Neuronal stem cell (in vitro differentiated cells): Measurements from ENCODE around the gene ABCC1.

Experiments
- DNase-seq: peaks from one replicate; pipeline ENCODE4 v3.0.0-alpha.2; 2013; ENCODE audit warnings: low spot score
- H2AFZ ChIP-seq: one replicate; pipeline ENCODE4 v1.6.1; 2013; ENCODE audit warnings: mild to moderate bottlenecking, low read length, inconsistent platforms
- H2AK5ac ChIP-seq: 2 replicates; pipeline ENCODE4 v1.6.1; 2013; ENCODE audit warnings: low read depth, mild to moderate bottlenecking, inconsistent platforms, low read length, moderate library complexity, mixed read lengths
- H2BK120ac ChIP-seq: 2 replicates; pipeline ENCODE4 v1.6.1; 2013; ENCODE audit warnings: low read depth, mild to moderate bottlenecking, inconsistent platforms, low read length, moderate library complexity, mixed read lengths
- H2BK12ac ChIP-seq: one replicate; pipeline ENCODE4 v1.6.1; 2013; ENCODE audit warnings: low read length, inconsistent platforms
- H2BK15ac ChIP-seq: 2 replicates; pipeline ENCODE4 v1.6.1; 2013; ENCODE audit warnings: mild to moderate bottlenecking, low read length, inconsistent platforms, mixed read lengths
- H2BK5ac ChIP-seq: one replicate; pipeline ENCODE4 v1.6.1; 2013; ENCODE audit warnings: inconsistent platforms, mild to moderate bottlenecking, low read length, moderate library complexity
- H3K14ac ChIP-seq: one replicate; pipeline ENCODE4 v1.6.1; 2013; ENCODE audit warnings: low read length, inconsistent platforms
- H3K18ac ChIP-seq: 2 replicates; pipeline ENCODE4 v1.6.1; 2013; ENCODE audit warnings: low read length, inconsistent platforms
- H3K23ac ChIP-seq: 2 replicates; pipeline ENCODE4 v1.6.1; 2013; ENCODE audit warnings: low read depth, mild to moderate bottlenecking, mixed read lengths, low read length, inconsistent platforms; ENCODE audit not compliant: poor library complexity
- H3K27ac ChIP-seq: replicated peaks from 3 replicates; pipeline ENCODE4 v1.5.1; 2013; ENCODE audit warnings: low read length, inconsistent platforms
- H3K27me3 ChIP-seq, 3 experiments: 2 replicates each; pipeline ENCODE4 v1.6.1; 2013; ENCODE audit warnings: low read length in 3 of 3, mild to moderate bottlenecking in 2 of 3, inconsistent platforms in 1 of 3, low read depth in 1 of 3, mixed read lengths in 1 of 3, moderate library complexity in 1 of 3; ENCODE audit not compliant: control insufficient read depth in 3 of 3, insufficient read depth in 3 of 3
- H3K36me3 ChIP-seq, 2 donors: replicated peaks in 1 of 2; 2 replicates each; pipeline ENCODE4 v1.6.1; 2013; ENCODE audit warnings: low read length in 2 of 2; ENCODE audit not compliant: control insufficient read depth in 2 of 2, insufficient read depth in 2 of 2
- H3K4ac ChIP-seq: 2 replicates; pipeline ENCODE4 v1.6.1; 2013; ENCODE audit warnings: inconsistent platforms, mild to moderate bottlenecking, low read length, moderate library complexity
- H3K4me1 ChIP-seq, 2 donors: 1 replicate in 1 of 2; 2 replicates in 1 of 2; pipeline ENCODE4 v1.6.1; 2013; ENCODE audit warnings: low read length in 2 of 2, low read depth in 1 of 2; ENCODE audit not compliant: control insufficient read depth in 2 of 2, insufficient read depth in 1 of 2
- H3K4me2 ChIP-seq: one replicate; pipeline ENCODE4 v1.6.1; 2013; ENCODE audit warnings: mild to moderate bottlenecking, low read length, inconsistent platforms; ENCODE audit not compliant: insufficient read depth, poor library complexity, severe bottlenecking
- H3K4me3 ChIP-seq, 2 donors: 2 replicates each; pipeline ENCODE4 v1.5.1; 2013; ENCODE audit warnings: low read length in 2 of 2, mild to moderate bottlenecking in 2 of 2, inconsistent platforms in 1 of 2, moderate library complexity in 1 of 2
- H3K79me1 ChIP-seq: one replicate; pipeline ENCODE4 v1.6.1; 2013; ENCODE audit warnings: low read depth, mild to moderate bottlenecking, inconsistent platforms, low read length, moderate library complexity
- H3K9ac ChIP-seq: one replicate; pipeline ENCODE4 v1.6.1; 2013; ENCODE audit warnings: mild to moderate bottlenecking, low read depth, low read length, inconsistent platforms; ENCODE audit not compliant: poor library complexity
- H3K9me3 ChIP-seq, 2 donors: replicated peaks in 1 of 2; 2 replicates each; pipeline versions ENCODE3 to v1.6.1; 2013; ENCODE audit warnings: low read length in 2 of 2, mild to moderate bottlenecking in 2 of 2, inconsistent platforms in 1 of 2, low read depth in 1 of 2, mixed read lengths in 1 of 2, moderate library complexity in 1 of 2; ENCODE audit not compliant: control insufficient read depth in 2 of 2, insufficient read depth in 1 of 2
- H4K8ac ChIP-seq: one replicate; pipeline ENCODE4 v1.6.1; 2013; ENCODE audit warnings: low read depth, mild to moderate bottlenecking, inconsistent platforms, low read length, moderate library complexity
- H4K91ac ChIP-seq: one replicate; pipeline ENCODE4 v1.6.1; 2013; ENCODE audit warnings: low read length, low read depth, mild to moderate bottlenecking, inconsistent platforms; ENCODE audit not compliant: poor library complexity
- WGBS, 2 donors: extraction: QIAGEN DNeasy Blood & Tissue Kit; methylation state at CpG; one replicate each; pipeline ENCODE4 v1.1.7; 2013; ENCODE audit warnings: missing lambda C conversion rate in 2 of 2, mixed read lengths in 1 of 2; ENCODE audit not compliant: insufficient read length in 2 of 2, insufficient replicate concordance in 1 of 2; ENCODE audit errors: extremely low coverage in 2 of 2; 5-methylcytosine and 5-hydroxymethylcytosine counted together

Gene ABCC1

GRCh38 chr16:16158082-16158658 lies 208.8 kb downstream of the ABCC1 start:
- Histone ChIP-seq H2BK5ac (no peak overlapping the region), H4K91ac (no peak overlapping the region), H3K79me1 (no peaks in the 10 kb centered on the region), H2AK5ac (no peak overlapping the region), H2BK12ac (no peak overlapping the region), H3K4ac (no peak overlapping the region), H3K9me3 (peaks cover 26 to 27% of the 10 kb centered on the region in 2 donors), H3K23ac (no peak overlapping the region), H3K4me1 (no peaks in the 10 kb centered on the region), H3K4me3 (no peak overlapping the region), H3K36me3 (no peaks in the 10 kb centered on the region), H3K27me3 (no peaks in the 10 kb centered on the region), H2BK15ac (no peak overlapping the region), H2BK120ac (no peak overlapping the region), H2AFZ (no peak overlapping the region), H3K14ac (no peak overlapping the region), H3K4me2 (no peak overlapping the region), H3K18ac (no peak overlapping the region), H3K27ac (no peak overlapping the region), H3K9ac (no peak overlapping the region), H4K8ac (no peak overlapping the region)
- DNase-seq: no peak
- WGBS, 2 donors: no CpG with 5 or more reads among the region's 4 CpGs

DNA sequence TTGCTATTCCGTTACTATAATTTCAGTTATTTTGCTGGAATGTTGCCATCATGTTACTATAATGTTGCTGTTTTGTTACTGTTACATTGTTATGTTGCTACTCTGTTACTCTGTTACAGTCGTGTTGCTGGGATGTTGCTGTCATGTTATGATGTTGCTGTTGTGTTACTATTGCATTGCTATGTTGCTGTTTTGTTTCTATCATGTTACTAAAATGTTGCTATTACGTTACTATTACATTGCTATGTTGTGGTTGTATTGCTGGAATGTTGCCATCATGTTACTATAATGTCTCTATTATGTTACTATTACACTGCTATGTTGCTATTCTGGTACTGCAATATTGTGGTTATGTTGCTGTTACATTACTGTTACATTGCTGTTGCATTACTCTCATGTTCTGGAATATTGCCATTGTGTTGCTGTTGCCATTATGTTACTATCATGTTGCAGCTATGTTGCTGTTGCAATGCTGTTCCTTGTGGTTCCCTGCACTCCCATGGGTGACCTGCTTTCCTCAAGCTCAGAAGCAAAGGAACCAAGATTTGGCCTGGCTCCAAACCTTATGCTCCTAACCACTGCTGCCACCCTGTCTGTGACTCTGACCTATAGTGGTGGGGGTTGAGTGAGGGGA lies 209.4 kb downstream of the ABCC1 start:
- Histone ChIP-seq H3K4me2 (no peak overlapping the region), H2AK5ac (no peak overlapping the region), H3K27ac (no peak overlapping the region), H2BK5ac (no peak overlapping the region), H3K18ac (no peak overlapping the region), H3K9ac (no peak overlapping the region), H3K4me1 (no peaks in the 10 kb centered on the region), H2BK15ac (no peak overlapping the region), H2BK12ac (no peak overlapping the region), H3K27me3 (no peaks in the 10 kb centered on the region), H4K91ac (no peak overlapping the region), H3K14ac (no peak overlapping the region), H2BK120ac (no peak overlapping the region), H3K36me3 (no peaks in the 10 kb centered on the region), H3K79me1 (no peaks in the 10 kb centered on the region), H2AFZ (no peak overlapping the region), H3K23ac (no peak overlapping the region), H4K8ac (no peak overlapping the region), H3K9me3 (peaks cover 26 to 27% of the 10 kb centered on the region in 2 donors), H3K4me3 (peak overlapping the region in 1 of 2 donors; percentile 33), H3K4ac (no peak overlapping the region)
- no peak for DNase-seq
- WGBS, 2 donors: no CpG with 5 or more reads among the region's 3 CpGs

DNA sequence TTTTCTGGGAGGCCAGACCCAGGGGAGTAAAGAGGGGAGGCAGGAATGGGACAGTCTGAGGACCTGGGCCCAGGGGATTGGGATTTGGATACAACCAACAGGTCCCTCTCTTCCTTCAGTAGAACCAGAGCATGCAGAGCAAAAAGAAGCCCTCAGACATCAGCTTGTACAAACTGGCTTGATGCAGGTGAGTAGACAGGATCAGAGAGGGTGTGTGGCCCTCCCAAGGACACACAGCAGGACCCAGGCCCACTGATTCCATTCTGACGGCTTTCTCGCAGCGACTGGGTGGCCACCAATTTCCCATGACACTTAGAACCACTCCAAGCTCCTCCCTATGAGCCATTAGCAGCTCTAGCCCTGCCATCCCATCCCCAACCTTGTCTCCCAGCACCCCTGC lies 210.2 kb downstream of the ABCC1 start:
- no peak for DNase-seq
- Histone ChIP-seq H2AFZ (no peak overlapping the region), H4K91ac (no peak overlapping the region), H3K4me1 (no peaks in the 10 kb centered on the region), H4K8ac (no peak overlapping the region), H3K27ac (no peak overlapping the region), H3K9me3 (peaks cover 26 to 27% of the 10 kb centered on the region in 2 donors), H3K4me3 (no peak overlapping the region), H3K14ac (no peak overlapping the region), H2AK5ac (no peak overlapping the region), H2BK15ac (no peak overlapping the region), H3K4ac (no peak overlapping the region), H3K36me3 (no peaks in the 10 kb centered on the region), H3K79me1 (no peaks in the 10 kb centered on the region), H2BK120ac (no peak overlapping the region), H3K18ac (no peak overlapping the region), H3K23ac (no peak overlapping the region), H2BK5ac (no peak overlapping the region), H2BK12ac (no peak overlapping the region), H3K4me2 (no peak overlapping the region), H3K9ac (no peak overlapping the region), H3K27me3 (no peaks in the 10 kb centered on the region)
- WGBS, 2 donors: no CpG with 5 or more reads among the region's 3 CpGs

DNA sequence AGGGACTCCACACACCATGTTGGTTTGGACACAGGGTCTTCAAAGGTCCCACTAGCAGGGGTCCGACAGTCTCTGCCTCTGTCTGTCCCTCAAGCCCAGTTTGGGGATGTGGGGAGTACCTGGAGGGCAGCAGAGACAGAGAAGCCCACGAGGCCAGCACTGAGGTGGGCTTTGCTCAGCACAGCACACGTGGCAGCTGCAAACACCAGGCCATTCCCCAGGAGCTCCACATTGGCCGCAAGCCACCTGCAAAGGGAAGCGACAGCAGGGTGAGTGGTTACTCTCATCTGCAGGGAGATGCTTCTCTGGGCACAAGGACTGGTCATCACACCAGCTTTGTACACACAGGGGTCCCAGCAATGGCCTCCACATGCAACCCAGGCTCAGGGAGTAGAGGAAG lies 211.9 kb downstream of the ABCC1 start:
- H3K9ac ChIP-seq: no peak overlapping the region
- H2BK15ac ChIP-seq: no peak overlapping the region
- H2AFZ ChIP-seq: no peak overlapping the region
- no peak overlapping the region for H2AK5ac ChIP-seq
- no peak overlapping the region for H2BK120ac ChIP-seq
- no CpG with 5 or more reads among the region's 5 CpGs for WGBS, 2 donors
- no peak overlapping the region for H2BK12ac ChIP-seq
- no peak overlapping the region for H3K4me2 ChIP-seq
- no peak overlapping the region for H4K8ac ChIP-seq
- no peaks in the 10 kb centered on the region for H3K4me1 ChIP-seq
- H4K91ac ChIP-seq: no peak overlapping the region
- H3K36me3 ChIP-seq: no peaks in the 10 kb centered on the region
- H3K23ac ChIP-seq: no peak overlapping the region
- no peak overlapping the region for H3K27ac ChIP-seq
- DNase-seq: no peak
- no peaks in the 10 kb centered on the region for H3K79me1 ChIP-seq
- H3K4ac ChIP-seq: no peak overlapping the region
- no peak overlapping the region for H3K4me3 ChIP-seq
- no peak overlapping the region for H2BK5ac ChIP-seq
- H3K9me3 ChIP-seq: peaks cover 26 to 27% of the 10 kb centered on the region in 2 donors
- no peak overlapping the region for H3K14ac ChIP-seq
- H3K27me3 ChIP-seq: no peaks in the 10 kb centered on the region
- no peak overlapping the region for H3K18ac ChIP-seq
